OCI-LY3 (cell line): ENCODE data around the gene PTPRJ.

Experiments
- CTCF ChIP-seq: fragments of 200-600, 300-600 bp; sonication (generic); IDR thresholded peaks from 2 replicates; pipeline ENCODE4 v1.5.1; 2014; ENCODE audit warnings: antibody characterized with exemption, low read length, low read depth
- EZH2phosphoT487 ChIP-seq: fragments of 200-600 bp; shearing (Covaris generic); IDR thresholded peaks from 2 replicates; pipeline ENCODE4 v1.6.1; 2018; ENCODE audit warnings: antibody characterized with exemption, mixed run types, low read depth

- TF ChIP-seq CTCF (no peak), EZH2phosphoT487 (no peak)
These were observed 32.2 kb upstream of the PTPRJ start for GRCh38 chr11:47948137-47948536.
